OCI-LY3 (cell line): ENCODE data around the gene ASCC1.

ENCODE experiments used
- H2AFZ ChIP-seq: fragments of 200-600, 300-600 bp; shearing (Covaris generic); 2 replicates; pipeline ENCODE4 v1.6.0; 2014; ENCODE audit warnings: antibody characterized with exemption, low read depth, low read length
- H3K27ac ChIP-seq: fragments of 200-600, 300-600 bp; sonication (generic); 2 replicates; pipeline ENCODE4 v1.5.1; 2014; ENCODE audit warnings: mild to moderate bottlenecking, low read length, moderate library complexity, mixed read lengths
- H3K27me3 ChIP-seq: fragments of 200-600, 300-600 bp; sonication (generic); 2 replicates; pipeline ENCODE4 v1.6.1; 2014; ENCODE audit warnings: low read depth, low read length, mixed read lengths
- H3K36me3 ChIP-seq: fragments of 200-600, 300-600 bp; sonication (generic); replicated peaks from 2 replicates; pipeline ENCODE3; 2014; ENCODE audit warnings: low read depth, low read length, mixed read lengths
- H3K4me1 ChIP-seq: fragments of 300-600, 200-600 bp; sonication (generic); 2 replicates; pipeline ENCODE4 v1.6.1; 2014; ENCODE audit warnings: low read length, mixed read lengths
- H3K4me2 ChIP-seq: fragments of 200-600, 300-600 bp; sonication (generic); 2 replicates; pipeline ENCODE4 v1.6.1; 2014; ENCODE audit warnings: low read length, mixed read lengths
- H3K4me3 ChIP-seq: fragments of 300-600, 200-600 bp; sonication (generic); 2 replicates; pipeline ENCODE4 v1.5.1; 2014; ENCODE audit warnings: antibody characterized with exemption, mild to moderate bottlenecking, low read length, moderate library complexity
- H3K79me2 ChIP-seq: fragments of 300-600, 200-600 bp; shearing (Covaris generic); 2 replicates; pipeline ENCODE4 v1.6.1; 2014; ENCODE audit warnings: mild to moderate bottlenecking, low read length, mixed read lengths
- H3K9ac ChIP-seq: fragments of 300-600, 200-600 bp; shearing (Covaris generic); 2 replicates; pipeline ENCODE4 v1.6.0; 2014; ENCODE audit warnings: mild to moderate bottlenecking, low read length, moderate library complexity
- H3K9me3 ChIP-seq: fragments of 200-600, 300-600 bp; shearing (Covaris generic); 2 replicates; pipeline ENCODE4 v1.6.1; 2014; ENCODE audit warnings: low read length, mixed read lengths; ENCODE audit not compliant: insufficient read depth
- H4K20me1 ChIP-seq: fragments of 200-600, 300-600 bp; sonication (generic); 2 replicates; pipeline ENCODE4 v1.6.1; 2016; ENCODE audit warnings: low read length, mixed read lengths; ENCODE audit not compliant: insufficient read depth
- CTCF ChIP-seq: fragments of 200-600, 300-600 bp; sonication (generic); IDR thresholded peaks from 2 replicates; pipeline ENCODE4 v1.5.1; 2014; ENCODE audit warnings: antibody characterized with exemption, low read length, low read depth
- EZH2phosphoT487 ChIP-seq: fragments of 200-600 bp; shearing (Covaris generic); IDR thresholded peaks from 2 replicates; pipeline ENCODE4 v1.6.1; 2018; ENCODE audit warnings: antibody characterized with exemption, mixed run types, low read depth

The ASCC1 gene

GRCh38 chr10:72073708-72074573 lies 142.1 kb downstream of the ASCC1 start:
- no peak overlapping the region for H2AFZ ChIP-seq
- TF ChIP-seq EZH2phosphoT487 (no peak), CTCF (no peak)
- no peaks in the 10 kb centered on the region for H4K20me1 ChIP-seq
- no peaks in the 10 kb centered on the region for H3K36me3 ChIP-seq
- no peak overlapping the region for H3K9ac ChIP-seq
- no peaks in the 10 kb centered on the region for H3K27me3 ChIP-seq
- no peak overlapping the region for H3K27ac ChIP-seq
- no peaks in the 10 kb centered on the region for H3K9me3 ChIP-seq
- H3K4me2 ChIP-seq, result no peak overlapping the region
- H3K79me2 ChIP-seq, result no peaks in the 10 kb centered on the region
- no peak overlapping the region for H3K4me3 ChIP-seq
- peaks cover 8% of the 10 kb centered on the region for H3K4me1 ChIP-seq

- H2AFZ ChIP-seq, result no peak overlapping the region
- no peaks in the 10 kb centered on the region for H4K20me1 ChIP-seq
- H3K36me3 ChIP-seq, result no peaks in the 10 kb centered on the region
- H3K27ac ChIP-seq, result no peak overlapping the region
- no peak overlapping the region for H3K9ac ChIP-seq
- no peaks in the 10 kb centered on the region for H3K27me3 ChIP-seq
- no peak overlapping the region for H3K4me2 ChIP-seq
- no peak for TF ChIP-seq EZH2phosphoT487
- TF ChIP-seq CTCF, result no peak
- peaks cover 8% of the 10 kb centered on the region for H3K4me1 ChIP-seq
- H3K4me3 ChIP-seq, result no peak overlapping the region
- H3K79me2 ChIP-seq, result no peaks in the 10 kb centered on the region
- H3K9me3 ChIP-seq, result no peaks in the 10 kb centered on the region
Measured at GRCh38 chr10:72072639-72073038, 143.4 kb downstream of the ASCC1 start.

GRCh38 chr10:72072046-72072445 lies 144.0 kb downstream of the ASCC1 start:
- H3K79me2 ChIP-seq, result no peaks in the 10 kb centered on the region
- H3K4me2 ChIP-seq, result no peak overlapping the region
- no peaks in the 10 kb centered on the region for H3K36me3 ChIP-seq
- peaks cover 8% of the 10 kb centered on the region for H3K4me1 ChIP-seq
- no peak overlapping the region for H3K9ac ChIP-seq
- H3K27me3 ChIP-seq, result no peaks in the 10 kb centered on the region
- no peak overlapping the region for H3K27ac ChIP-seq
- no peak overlapping the region for H2AFZ ChIP-seq
- TF ChIP-seq CTCF (no peak), EZH2phosphoT487 (no peak)
- no peak overlapping the region for H3K4me3 ChIP-seq
- no peaks in the 10 kb centered on the region for H4K20me1 ChIP-seq
- no peaks in the 10 kb centered on the region for H3K9me3 ChIP-seq

- Histone ChIP-seq H3K4me1 (no peaks in the 10 kb centered on the region), H4K20me1 (no peaks in the 10 kb centered on the region), H3K4me3 (no peak overlapping the region), H3K4me2 (no peak overlapping the region), H2AFZ (no peak overlapping the region), H3K79me2 (no peaks in the 10 kb centered on the region), H3K36me3 (no peaks in the 10 kb centered on the region), H3K27me3 (no peaks in the 10 kb centered on the region), H3K9me3 (no peaks in the 10 kb centered on the region), H3K9ac (no peak overlapping the region), H3K27ac (no peak overlapping the region)
- TF ChIP-seq CTCF (peak; percentile 35), EZH2phosphoT487 (no peak)
Measured at GRCh38 chr10:72069751-72070526, 146.1 kb downstream of the ASCC1 start.
